Fibroblast of upper back skin (primary cell): ENCODE data around the gene STRADA.
A peak's percentile ranks its signal among the peaks of the same experiment; 100 is the strongest.

Experiments
- DNase-seq: peaks from one replicate; pipeline ENCODE4 v3.0.0-alpha.2; 2013

Gene STRADA

GRCh38 chr17:63741408-63742173 lies at the start of gene STRADA:
Gene STRADA, minus strand, starts transcription at chr17:63741799. Its CDS starts 13,430 bp downstream, at chr17:63728369.
- DNase-seq: peak; percentile 95

GRCh38 chr17:63790057-63790456 lies 48.5 kb upstream of the STRADA start:
- DNase-seq: no peak

GRCh38 chr17:63786971-63787711 lies 45.5 kb upstream of the STRADA start:
- no peak for DNase-seq

GRCh38 chr17:63786117-63786516 lies 44.5 kb upstream of the STRADA start:
- DNase-seq: no peak

GRCh38 chr17:63785556-63785955 lies 44.0 kb upstream of the STRADA start:
- DNase-seq: peak; percentile 46

GRCh38 chr17:63783522-63783921 lies 41.9 kb upstream of the STRADA start:
- DNase-seq: no peak

- DNase-seq: no peak
Measured at GRCh38 chr17:63780928-63781327, 39.3 kb upstream of the STRADA start.

- no peak for DNase-seq
Measured at GRCh38 chr17:63780507-63780906, 38.9 kb upstream of the STRADA start.

- DNase-seq: no peak
Measured at GRCh38 chr17:63775420-63775819, 33.8 kb upstream of the STRADA start.

GRCh38 chr17:63774969-63775265 lies 33.3 kb upstream of the STRADA start:
- DNase-seq: no peak

- peak; percentile 50 for DNase-seq
Measured at GRCh38 chr17:63774141-63774968, 32.8 kb upstream of the STRADA start, which contains the start of gene DDX42. Gene DDX42, plus strand, starts transcription at chr17:63774170. Its CDS starts 12,880 bp downstream, at chr17:63787050.

- peak; percentile 100 for DNase-seq
Measured at GRCh38 chr17:63773272-63774140, 31.9 kb upstream of the STRADA start, which contains the start of gene CCDC47. Gene CCDC47, minus strand, starts transcription at chr17:63773597. Its CDS starts 7,422 bp downstream, at chr17:63766175.

- no peak for DNase-seq
Measured at GRCh38 chr17:63772801-63773271, 31.2 kb upstream of the STRADA start.

GRCh38 chr17:63768433-63768832 lies 26.8 kb upstream of the STRADA start:
- no peak for DNase-seq

- DNase-seq: no peak
Measured at GRCh38 chr17:63766754-63767153, 25.2 kb upstream of the STRADA start.

GRCh38 chr17:63764716-63765115 lies 23.1 kb upstream of the STRADA start:
- no peak for DNase-seq

GRCh38 chr17:63762161-63763078 lies 20.8 kb upstream of the STRADA start:
- no peak for DNase-seq

GRCh38 chr17:63760771-63761539 lies 19.4 kb upstream of the STRADA start:
- no peak for DNase-seq

- no peak for DNase-seq
Measured at GRCh38 chr17:63758428-63758827, 16.8 kb upstream of the STRADA start.

- no peak for DNase-seq
Measured at GRCh38 chr17:63754046-63754445, 12.4 kb upstream of the STRADA start.
